ENCODE data around the gene TNFRSF8. TPM values are rescaled to one million over a fixed set of nuclear protein-coding genes. Genes with fewer than 3 reads are reported as not detected.

The TNFRSF8 gene
- total RNA-seq, 1 experiment from 2014 or later, result 2.9 TPM

- H4K8ac ChIP-seq (replicated peaks; ENCODE audit: insufficient read length, low read depth, low read length), result no peak overlapping the region
- Mint-ChIP-seq H3K4me1 (no peaks in the 10 kb centered on the region; a peak in 2 of 4 replicates), H3K4me3 (no peak overlapping the region), H3K36me3 (ENCODE audit: insufficient read depth in 1 of 3, low read depth in 3 of 3) (peaks cover 0 to 6% (median 0%) of the 10 kb centered on the region in 3 experiments; a peak in 2 of 7 replicates), H3K27me3 (ENCODE audit: low read depth) (no peaks in the 10 kb centered on the region; the same call in 1 of the 2 replicates), H3K9me3 (no peaks in the 10 kb centered on the region), H3K27ac (peak overlapping the region in 1 of 3 experiments; percentile 13; a peak in 2 of 7 replicates)
- no peak overlapping the region for H2BK120ac ChIP-seq (ENCODE audit: low read depth, low read length, poor library complexity, severe bottlenecking)
- no peak overlapping the region for H2BK5ac ChIP-seq (ENCODE audit: insufficient read length, low read length)
- no peak overlapping the region for H3K9ac ChIP-seq (ENCODE audit: extremely low read depth, insufficient read length, low read length)
- no peak overlapping the region for H3K23ac ChIP-seq (ENCODE audit: insufficient read length, low read depth, low read length)
- no peaks in the 10 kb centered on the region for H4K20me1 ChIP-seq (ENCODE audit: control insufficient read depth, insufficient read depth, insufficient read length)
- H3K4ac ChIP-seq (ENCODE audit: low read depth, low read length), result no peak overlapping the region
- no peak overlapping the region for H3T11ph ChIP-seq (ENCODE audit: low read length)
- H3K27ac ChIP-seq (ENCODE audit: insufficient read length, low read depth, low read length), result no peak overlapping the region
- H3K18ac ChIP-seq (ENCODE audit: insufficient read length, low read depth, low read length), result no peak overlapping the region
- no peaks in the 10 kb centered on the region for H3K23me2 ChIP-seq (ENCODE audit: insufficient read length, low read depth, low read length, poor library complexity, severe bottlenecking)
- no peaks in the 10 kb centered on the region for H3K79me1 ChIP-seq (ENCODE audit: insufficient read depth, low read depth, low read length, poor library complexity, severe bottlenecking)
- no peak for DNase-seq
- no peak overlapping the region for H2BK12ac ChIP-seq (ENCODE audit: insufficient read length, low read depth, low read length)
- no peak overlapping the region for H2BK15ac ChIP-seq (ENCODE audit: low read depth, low read length)
- WGBS (ENCODE audit: extremely low coverage, insufficient read length, low lambda C conversion rate), result no CpG with 5 or more reads among the region's 10 CpGs
- no peak overlapping the region for H2BK20ac ChIP-seq (ENCODE audit: low read depth, low read length, poor library complexity, severe bottlenecking)
- H3K27me3 ChIP-seq (ENCODE audit: insufficient read depth, low read length), result no peaks in the 10 kb centered on the region
- H3K14ac ChIP-seq (ENCODE audit: insufficient read depth, low read length), result no peak overlapping the region
- H3K9me3 ChIP-seq (ENCODE audit: control insufficient read depth, low read depth, low read length), result no peaks in the 10 kb centered on the region
- no peaks in the 10 kb centered on the region for H3K4me1 ChIP-seq (ENCODE audit: insufficient read depth, low read length)
- no peak overlapping the region for H2AFZ ChIP-seq (ENCODE audit: low read length)
- H3K79me2 ChIP-seq (ENCODE audit: insufficient read depth, low read length), result no peaks in the 10 kb centered on the region; the same call in 1 of the 2 replicates
- H3K56ac ChIP-seq (ENCODE audit: insufficient read length, low read depth, low read length), result no peak overlapping the region
- H2AK5ac ChIP-seq (ENCODE audit: insufficient read length, low read length), result no peak overlapping the region
- no peak for TF ChIP-seq CTCF (conservative IDR thresholded peaks at IDR 0.05)
- H4K5ac ChIP-seq (ENCODE audit: insufficient read length, low read depth, low read length), result no peak overlapping the region
- H4K91ac ChIP-seq (ENCODE audit: insufficient read length, low read depth, low read length), result no peak overlapping the region
- H3K4me2 ChIP-seq (ENCODE audit: insufficient read depth, insufficient read length, low read length), result no peak overlapping the region
Measured at GRCh38 chr1:12102066-12102465, 39.0 kb downstream of the TNFRSF8 start.
